Osteoblast (primary cell): ENCODE results near the gene SIPA1L3. TPM values are rescaled to one million over a fixed set of nuclear protein-coding genes. Genes with fewer than 3 reads are reported as not detected.

ENCODE experiments used
- DNase-seq: peaks from one replicate; pipeline ENCODE4 v3.0.0; 2011; ENCODE audit warnings: low spot score, mixed read lengths; ENCODE audit not compliant: insufficient read length; ENCODE audit errors: missing footprints
- H2AFZ ChIP-seq: 2 replicates; pipeline ENCODE4 v1.6.0; 2011; ENCODE audit warnings: mild to moderate bottlenecking, low read length
- H3K27ac ChIP-seq: 2 replicates; pipeline ENCODE4 v1.5.1; 2011; ENCODE audit warnings: mild to moderate bottlenecking, low read depth, low read length, moderate library complexity
- H3K27me3 ChIP-seq: 2 replicates; pipeline ENCODE4 v1.6.0; 2012; ENCODE audit warnings: mild to moderate bottlenecking, control low read depth, inconsistent platforms, low read length, moderate library complexity; ENCODE audit not compliant: insufficient read depth
- H3K36me3 ChIP-seq: 2 replicates; pipeline ENCODE4 v1.5.1; 2011; ENCODE audit warnings: mild to moderate bottlenecking, low read length, control low read depth, moderate library complexity; ENCODE audit not compliant: insufficient read depth
- H3K4me1 ChIP-seq: 2 replicates; pipeline ENCODE4 v1.5.1; 2011; ENCODE audit warnings: mild to moderate bottlenecking, low read length, control low read depth, moderate library complexity; ENCODE audit not compliant: insufficient read depth
- H3K4me2 ChIP-seq: 2 replicates; pipeline ENCODE4 v1.6.0; 2011; ENCODE audit warnings: mild to moderate bottlenecking, low read length; ENCODE audit not compliant: insufficient read depth
- H3K4me3 ChIP-seq: fragments of 200-600 bp; sonication (generic); 3 replicates; pipeline ENCODE4 v1.5.1; 2012; ENCODE audit warnings: mild to moderate bottlenecking, low read length, inconsistent platforms; ENCODE audit not compliant: insufficient read depth
- H3K79me2 ChIP-seq: 2 replicates; pipeline ENCODE4 v1.6.0; 2012; ENCODE audit warnings: mild to moderate bottlenecking, low read length, control low read depth, inconsistent platforms; ENCODE audit not compliant: insufficient read depth
- H3K9me3 ChIP-seq: 2 replicates; pipeline ENCODE4 v1.5.1; 2011; ENCODE audit warnings: low read depth, low read length, control low read depth
- H4K20me1 ChIP-seq: 2 replicates; pipeline ENCODE4 v1.6.0; 2012; ENCODE audit warnings: mild to moderate bottlenecking, low read length, control low read depth; ENCODE audit not compliant: insufficient read depth
- CTCF ChIP-seq: IDR thresholded peaks from 2 replicates; pipeline ENCODE4 v1.5.1; 2011; ENCODE audit warnings: mild to moderate bottlenecking, low read depth, low read length, moderate library complexity; ENCODE audit errors: extremely low read depth
- total RNA-seq: library from RNA; depleted of rRNA; stranded (reverse); fragments of >200 nt; gene quantifications from 2 replicates; pipeline ENCODE4 v1.2.3, GENCODE V29; 2012

Gene SIPA1L3
- total RNA-seq, 1 donor = 17.4 TPM

- Histone ChIP-seq H3K4me1 (peaks cover 22% of the 10 kb centered on the region), H3K4me3 (no peak overlapping the region), H3K9me3 (peaks cover 5% of the 10 kb centered on the region), H3K27me3 (no peaks in the 10 kb centered on the region), H3K79me2 (peaks cover 91% of the 10 kb centered on the region), H3K4me2 (peak overlapping the region; percentile 26), H3K27ac (peak overlapping the region; percentile 64), H2AFZ (no peak overlapping the region), H3K36me3 (peaks cover 28% of the 10 kb centered on the region), H4K20me1 (peaks cover 23% of the 10 kb centered on the region)
- peak; percentile 90 for DNase-seq
- no peak for TF ChIP-seq CTCF
Observed at GRCh38 chr19:37932985-37933936, 26.3 kb downstream of the SIPA1L3 start.

GRCh38 chr19:37933937-37934358 is 26.9 kb downstream of the SIPA1L3 start:
- H3K79me2 ChIP-seq = peaks cover 91% of the 10 kb centered on the region

DNA sequence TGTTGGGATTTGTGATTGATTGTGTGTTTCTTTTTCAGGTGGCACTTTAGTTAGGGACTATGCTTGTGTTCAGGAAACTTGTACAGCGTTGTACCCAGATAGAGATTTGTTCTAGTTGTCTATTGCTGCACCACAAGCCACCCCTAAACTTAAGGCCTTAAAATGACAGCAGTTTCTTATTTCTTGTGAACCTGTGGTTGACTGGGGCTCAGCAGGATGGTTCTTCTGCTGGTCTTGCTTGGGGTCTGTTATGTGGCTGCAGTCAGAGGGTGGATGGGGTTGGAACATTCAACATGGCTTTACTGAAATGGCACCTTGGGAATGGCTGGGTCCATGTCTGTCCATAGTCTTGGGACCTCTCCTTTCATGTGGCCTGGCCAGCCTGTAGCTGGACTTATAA is 28.3 kb downstream of the SIPA1L3 start:
- Histone ChIP-seq H3K27me3 (no peaks in the 10 kb centered on the region), H3K4me2 (no peak overlapping the region), H3K4me3 (no peak overlapping the region), H2AFZ (no peak overlapping the region), H3K9me3 (peaks cover 5% of the 10 kb centered on the region), H3K4me1 (peaks cover 22% of the 10 kb centered on the region), H3K27ac (no peak overlapping the region), H4K20me1 (peaks cover 18% of the 10 kb centered on the region), H3K36me3 (peaks cover 28% of the 10 kb centered on the region), H3K79me2 (peaks cover 93% of the 10 kb centered on the region)
- TF ChIP-seq CTCF = no peak
- DNase-seq = no peak

More at GRCh38 chr19:37933937-37934358, 26.9 kb downstream of the SIPA1L3 start:
- Histone ChIP-seq H3K36me3 (peaks cover 28% of the 10 kb centered on the region), H3K27ac (peak overlapping the region; percentile 52), H3K4me3 (no peak overlapping the region), H4K20me1 (peaks cover 23% of the 10 kb centered on the region), H2AFZ (no peak overlapping the region), H3K27me3 (no peaks in the 10 kb centered on the region), H3K9me3 (peaks cover 5% of the 10 kb centered on the region), H3K4me1 (peaks cover 22% of the 10 kb centered on the region), H3K4me2 (peak overlapping the region; percentile 26)
- no peak for TF ChIP-seq CTCF
- no peak for DNase-seq

DNA sequence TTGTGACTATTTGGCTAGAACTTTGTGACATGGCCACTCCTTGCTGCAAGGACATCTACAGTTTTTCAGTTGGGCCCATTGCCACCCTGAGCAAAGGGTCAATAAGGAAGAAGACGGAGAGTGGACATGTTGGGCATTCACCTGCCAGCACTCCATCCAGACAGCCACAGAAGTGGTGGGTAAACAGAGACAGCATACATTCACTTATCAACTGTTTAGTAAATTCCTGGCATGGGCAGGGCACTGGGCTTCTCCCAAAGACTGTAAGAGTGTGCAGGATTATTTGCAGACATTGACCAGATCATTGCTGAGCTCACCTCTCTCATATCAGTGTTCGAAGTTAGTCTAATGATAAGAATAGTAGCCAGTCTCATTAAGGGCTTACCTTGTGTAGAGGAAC is 29.2 kb downstream of the SIPA1L3 start:
- Histone ChIP-seq H3K9me3 (peaks cover 5% of the 10 kb centered on the region), H2AFZ (no peak overlapping the region), H3K4me3 (no peak overlapping the region), H3K4me2 (no peak overlapping the region), H3K36me3 (peaks cover 23% of the 10 kb centered on the region), H3K27ac (no peak overlapping the region), H3K27me3 (no peaks in the 10 kb centered on the region), H4K20me1 (peaks cover 16% of the 10 kb centered on the region), H3K79me2 (peaks cover 93% of the 10 kb centered on the region), H3K4me1 (peaks cover 18% of the 10 kb centered on the region)
- TF ChIP-seq CTCF = no peak
- DNase-seq = no peak
